GM21423 (cell line): ENCODE measurements around the gene TMIGD2.
"Not testable (repeated sequence)": the region's sequence is repeated elsewhere in the genome, so short reads cannot be mapped to it uniquely, and the experiment has no call there.

Source experiments
- ATAC-seq: cut with Tn5 transposase; IDR thresholded peaks from one replicate; pipeline ENCODE4 v1.9.1; 2021; ENCODE audit warnings: mild to moderate bottlenecking, moderate library complexity; ENCODE audit not compliant: unreplicated experiment

Gene TMIGD2

DNA sequence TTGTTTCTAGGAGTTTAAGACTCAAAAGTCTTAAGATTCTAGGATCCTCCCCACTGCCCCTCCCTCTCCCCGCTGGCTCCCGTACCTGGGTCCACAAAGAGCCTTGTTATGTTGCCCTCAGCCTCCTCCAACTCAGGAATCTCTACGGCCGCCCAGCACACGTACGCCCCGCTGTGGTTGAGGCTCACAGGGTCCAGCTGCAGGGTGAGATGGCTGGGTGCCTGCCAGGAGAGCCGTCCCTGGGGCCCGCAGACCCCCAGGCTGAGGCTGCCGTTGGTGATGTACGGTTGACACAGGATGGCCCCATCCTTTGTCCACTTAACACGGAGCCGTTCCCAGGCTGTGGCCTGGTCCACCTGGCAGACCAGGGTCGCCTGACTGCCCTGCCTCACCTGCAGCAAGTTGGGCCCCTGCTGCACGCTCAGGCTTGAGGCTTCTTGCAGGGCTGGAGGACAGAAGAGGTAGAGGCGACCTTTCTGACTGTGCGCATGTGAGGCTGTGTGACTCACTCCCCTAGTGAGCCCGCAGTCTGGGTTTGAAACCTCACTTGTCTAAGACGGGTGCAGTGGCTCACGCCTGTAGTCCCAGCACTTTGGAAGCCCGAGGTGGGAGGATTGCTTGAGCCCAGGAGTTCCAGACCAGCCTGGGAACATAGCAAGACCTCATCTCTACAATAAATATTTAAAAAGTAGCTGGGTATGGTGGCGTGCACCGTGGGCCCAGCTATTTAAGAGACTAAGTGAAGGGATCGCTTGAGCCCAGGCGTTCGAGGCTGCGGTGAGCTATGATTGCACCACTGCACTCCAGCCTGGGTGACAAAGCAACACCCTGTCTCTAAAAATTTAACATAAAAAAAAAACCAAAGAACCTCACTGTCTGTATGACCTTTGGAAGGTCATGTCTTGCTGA lies 4.0 kb downstream of the TMIGD2 start:
- no peak for ATAC-seq

- ATAC-seq, result no peak
These were observed 6.0 kb downstream of the TMIGD2 start for GRCh38 chr19:4295972-4296771.

- ATAC-seq, result no peak
These were observed 7.8 kb downstream of the TMIGD2 start for GRCh38 chr19:4294389-4294788.

GRCh38 chr19:4292515-4292914 lies 9.7 kb downstream of the TMIGD2 start:
- ATAC-seq, result no peak

DNA sequence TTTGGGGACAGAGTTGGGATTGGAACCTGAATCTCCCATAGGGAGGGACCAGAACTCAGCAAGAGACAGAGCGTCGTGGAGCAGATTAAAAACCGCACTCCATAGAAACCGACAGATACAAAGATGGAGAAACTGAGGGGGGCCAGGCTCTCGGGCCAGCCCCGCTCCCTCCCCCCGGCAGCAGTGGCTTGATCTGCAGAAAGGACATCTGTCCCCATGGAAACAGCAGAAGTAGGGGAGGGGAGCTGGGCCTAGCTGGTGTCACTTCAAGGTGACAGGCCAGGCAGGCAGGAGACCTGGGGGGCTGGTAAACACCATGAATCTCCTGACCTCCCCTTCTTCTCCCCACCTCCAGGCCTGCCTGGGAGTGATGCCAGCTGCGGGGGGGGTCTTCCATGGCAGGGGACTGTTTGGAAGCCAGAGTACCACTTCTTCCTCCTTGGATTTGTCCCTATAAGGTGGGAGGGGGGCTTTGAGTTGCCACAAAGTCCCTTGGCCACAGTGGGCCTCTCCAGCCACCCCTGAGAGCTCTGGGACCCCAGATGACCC lies 10.9 kb downstream of the TMIGD2 start:
- no peak for ATAC-seq

DNA sequence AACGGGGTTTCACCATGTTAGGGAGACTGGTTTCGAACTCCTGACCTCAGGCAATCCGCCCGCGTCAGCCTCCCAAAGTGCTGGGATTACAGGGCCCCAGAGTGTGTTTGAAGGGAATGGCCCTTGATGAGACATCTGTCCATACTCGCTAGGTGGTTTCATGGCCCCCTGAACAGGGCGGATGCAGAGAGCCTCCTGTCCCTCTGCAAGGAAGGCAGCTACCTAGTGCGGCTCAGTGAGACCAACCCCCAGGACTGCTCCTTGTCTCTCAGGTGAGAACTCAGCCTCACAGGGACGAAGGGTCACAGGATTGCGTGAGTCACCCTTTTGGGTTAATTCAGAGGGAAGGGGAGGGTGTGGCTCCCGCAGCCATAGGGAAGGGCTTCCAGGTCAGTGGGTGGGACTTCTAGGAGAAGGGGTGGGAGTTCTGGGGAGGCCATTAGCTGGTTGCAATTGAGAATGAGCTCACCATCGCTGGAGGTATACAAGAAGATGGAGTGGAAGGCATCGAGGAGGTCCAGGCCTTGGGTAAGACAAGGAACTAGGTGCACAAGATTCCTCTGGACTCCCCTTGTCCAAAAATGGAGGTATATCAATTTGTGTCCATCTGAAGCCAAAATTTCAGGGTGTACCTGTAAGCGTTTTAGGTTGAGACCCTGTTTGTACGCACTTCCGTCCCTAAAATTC lies 14.0 kb downstream of the TMIGD2 start:
- no peak for ATAC-seq

- ATAC-seq, result not testable (repeated sequence)
These were observed 16.0 kb downstream of the TMIGD2 start for GRCh38 chr19:4286141-4286540.

DNA sequence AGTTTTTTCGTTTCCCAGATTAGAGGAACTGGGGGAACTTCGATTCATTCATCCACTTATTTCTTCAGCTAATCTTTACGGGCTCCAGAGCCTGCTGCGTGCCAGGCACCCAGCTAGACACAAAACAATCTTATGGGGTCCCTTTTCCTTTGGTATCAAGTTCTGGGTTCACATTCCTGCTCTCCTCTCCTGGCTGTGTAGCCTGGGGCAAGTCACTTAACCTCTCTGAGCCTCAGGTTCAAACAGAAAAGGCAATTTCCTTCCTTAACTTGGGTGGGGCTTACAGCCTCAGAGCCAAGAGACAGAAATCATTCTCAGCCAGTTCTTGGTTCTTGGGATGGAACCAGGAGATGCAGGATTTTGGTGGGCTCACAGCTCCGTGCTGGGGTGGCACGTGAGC lies 17.2 kb downstream of the TMIGD2 start:
- no peak for ATAC-seq

DNA sequence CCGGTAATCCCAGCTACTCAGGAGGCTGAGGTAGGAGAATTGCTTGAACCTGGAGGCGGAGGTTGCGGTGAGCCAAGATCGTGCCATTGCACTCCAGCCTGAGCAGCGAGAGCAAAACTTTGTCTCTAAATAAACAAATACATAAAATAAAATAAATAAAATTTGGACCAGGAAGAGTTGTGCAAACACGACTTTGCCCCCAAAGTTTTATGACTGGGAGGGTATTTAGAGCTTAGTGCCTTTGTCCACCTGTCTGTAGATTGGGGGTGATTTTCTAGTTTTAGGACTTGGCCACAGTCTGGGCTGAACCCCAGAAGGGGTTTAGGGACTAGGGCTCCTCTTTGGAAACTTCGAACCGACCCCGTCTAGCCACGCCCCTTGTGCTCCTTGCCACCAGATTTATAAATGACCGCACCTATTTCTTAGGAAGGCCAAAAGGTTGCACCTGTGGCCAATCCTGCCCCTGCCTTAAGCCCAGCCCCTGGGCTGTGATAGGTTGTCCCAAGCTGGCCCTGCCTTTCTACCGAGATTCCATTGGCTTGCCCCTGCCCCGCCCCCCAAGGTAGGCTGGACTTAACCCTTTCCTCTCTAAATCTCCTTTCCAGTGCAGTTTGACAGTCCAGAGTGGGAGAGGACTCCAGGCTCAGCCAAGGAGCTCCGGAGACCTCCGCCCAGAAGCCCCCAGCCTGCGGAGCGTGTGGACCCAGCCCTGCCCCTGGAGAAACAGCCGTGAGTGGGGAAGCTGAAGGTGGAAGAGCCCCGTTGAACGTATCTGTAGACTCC lies 17.8 kb downstream of the TMIGD2 start:
- ATAC-seq, result no peak

DNA sequence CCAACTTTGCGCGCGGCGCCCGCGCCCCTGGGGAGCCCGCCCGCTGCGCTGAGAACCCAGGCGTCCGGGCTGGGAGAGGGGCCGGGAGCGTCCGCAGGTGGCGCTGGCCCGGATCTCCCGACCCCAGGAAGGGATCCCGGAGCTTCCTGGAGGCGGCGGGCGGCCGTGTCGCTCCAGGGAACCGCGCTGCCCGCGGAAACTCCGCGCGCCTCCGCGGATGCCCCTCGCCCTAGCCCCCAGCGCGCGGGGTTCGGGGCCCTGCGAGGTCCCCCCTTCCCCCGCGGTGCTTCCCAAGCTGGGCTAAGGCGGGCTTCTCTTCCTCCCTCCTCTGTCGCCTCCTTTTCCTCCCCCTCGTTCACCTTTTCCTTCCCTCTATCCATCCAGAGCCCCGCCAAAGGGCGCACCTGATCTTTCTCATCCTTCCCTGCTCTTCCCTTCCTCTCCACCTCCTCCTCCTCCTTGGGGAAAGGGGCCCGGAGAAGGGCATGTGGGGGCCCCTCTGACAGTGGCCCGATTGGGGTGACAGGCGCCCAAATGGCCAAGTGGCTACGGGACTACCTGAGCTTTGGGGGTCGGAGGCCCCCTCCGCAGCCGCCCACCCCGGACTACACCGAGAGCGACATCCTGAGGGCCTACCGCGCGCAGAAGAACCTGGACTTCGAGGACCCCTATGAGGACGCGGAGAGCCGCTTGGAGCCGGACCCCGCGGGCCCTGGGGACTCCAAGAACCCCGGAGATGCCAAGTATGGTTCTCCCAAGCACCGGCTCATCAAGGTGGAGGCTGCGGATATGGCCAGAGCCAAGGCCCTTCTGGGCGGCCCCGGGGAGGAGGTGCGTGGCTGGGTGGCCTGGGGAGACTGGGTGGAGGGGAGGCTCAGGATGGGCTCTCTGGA lies 22.4 kb downstream of the TMIGD2 start:
- no peak for ATAC-seq

GRCh38 chr19:4279267-4279529 lies 23.0 kb downstream of the TMIGD2 start:
- ATAC-seq, result no peak

- ATAC-seq, result no peak
These were observed 23.5 kb downstream of the TMIGD2 start, which contains the start of gene SHD for GRCh38 chr19:4278419-4279266. Gene SHD, plus strand, starts transcription at chr19:4279266. Its CDS starts 798 bp downstream, at chr19:4280064.

- no peak for ATAC-seq
These were observed 24.2 kb downstream of the TMIGD2 start for GRCh38 chr19:4278010-4278409.

DNA sequence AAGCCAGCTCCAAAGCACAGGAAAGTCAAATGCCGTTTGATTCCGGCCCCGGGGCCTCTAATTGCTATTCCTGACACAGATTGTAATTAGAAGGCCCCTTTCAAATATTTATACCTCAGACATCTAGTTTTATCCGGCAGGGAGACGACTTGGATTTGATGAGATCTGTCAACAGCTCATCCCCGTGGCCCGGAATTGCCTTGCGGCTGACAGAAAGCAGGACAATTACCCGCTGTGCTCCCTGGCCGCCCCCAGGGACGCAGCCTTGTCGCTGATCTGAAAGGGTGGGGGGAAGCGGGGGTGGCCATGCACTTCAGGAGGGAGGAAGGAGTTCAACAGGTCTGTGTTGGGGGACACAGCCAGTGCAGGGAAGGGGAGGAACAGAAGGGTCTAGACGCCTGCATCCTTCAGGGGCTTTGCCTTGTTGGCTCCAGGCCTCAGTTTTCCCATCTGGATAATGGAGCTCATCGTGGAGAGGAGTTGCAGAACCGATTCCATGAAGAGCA lies 24.9 kb downstream of the TMIGD2 start:
- no peak for ATAC-seq

DNA sequence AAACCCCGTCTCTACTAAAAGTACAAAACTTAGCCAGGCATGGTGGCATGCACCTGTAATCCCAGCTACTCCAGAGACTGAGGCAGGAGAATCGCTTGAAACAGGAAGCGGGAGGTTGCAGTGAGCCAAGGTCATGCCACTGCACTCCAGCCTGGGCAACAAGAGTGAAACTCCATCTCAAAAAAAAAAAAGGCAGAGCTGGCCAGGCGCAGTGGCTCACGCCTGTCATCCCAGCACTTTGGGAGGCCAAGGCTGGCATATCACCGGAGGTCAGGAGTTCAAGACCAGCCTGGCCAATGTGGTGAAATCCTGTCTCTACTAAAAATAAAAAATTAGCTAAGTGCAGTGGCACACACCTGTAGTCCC lies 27.9 kb downstream of the TMIGD2 start:
- not testable (repeated sequence) for ATAC-seq

- no peak for ATAC-seq
These were observed 29.3 kb downstream of the TMIGD2 start for GRCh38 chr19:4272894-4273293.

GRCh38 chr19:4268816-4269430 lies 33.3 kb downstream of the TMIGD2 start:
- ATAC-seq, result no peak
